ENCODE results near the gene ZSWIM8. TPM values are rescaled to one million over a fixed set of nuclear protein-coding genes. Genes with fewer than 3 reads are reported as not detected.

ZSWIM8 gene
- total and polyA plus RNA-seq, 10 of the 15 experiments (the other 5 are each of a cell fraction or from before 2014, with no cell fraction given), result 7.8 to 47.1 (median 23.6) TPM

- TF ChIP-seq ZNF592 (IDR thresholded peaks at IDR 0.05) (peak; percentile 67; the same call in 1 of the 2 replicates), SRF (IDR thresholded peaks at IDR 0.05; ENCODE audit: low read depth in 2 of 2, low read length in 2 of 2) (peak in 1 of 2 experiments; percentile 56; a peak in 1 of 4 replicates), CREM (IDR thresholded peaks at IDR 0.05; ENCODE audit: low read depth) (peak; percentile 96), ZNF207 (IDR thresholded peaks at IDR 0.05; ENCODE audit: borderline replicate concordance) (no peak), RBBP5 (conservative IDR thresholded peaks at IDR 0.05) (no peak), LARP7 (IDR thresholded peaks at IDR 0.05) (peak; percentile 17; the same call in 1 of the 2 replicates), TCF12 (IDR thresholded peaks at IDR 0.05; ENCODE audit: low read depth, low read length) (0 out of 2 replicates have a peak, but pooled peaks have one; percentile 42), NBN (IDR thresholded peaks at IDR 0.05) (peak; percentile 96), GABPA (IDR thresholded peaks at IDR 0.05; ENCODE audit: low read depth) (peak; percentile 91), CBX3 (IDR thresholded peaks at IDR 0.05; ENCODE audit: borderline replicate concordance, low read depth) (no peak), ZBTB4 (CRISPR knock-in tag; IDR thresholded peaks at IDR 0.05) (no peak), CBX5 (IDR thresholded peaks at IDR 0.05; ENCODE audit: low read depth) (no peak), USF2 (IDR thresholded peaks at IDR 0.05; ENCODE audit: borderline replicate concordance, low read depth, low read length) (no peak), EZH2 (IDR thresholded peaks at IDR 0.05; ENCODE audit: borderline replicate concordance, control insufficient read depth, low read depth, low read length) (no peak), HDGF (IDR thresholded peaks at IDR 0.05) (peak; percentile 65), KDM1A (IDR thresholded peaks at IDR 0.05; ENCODE audit: borderline replicate concordance) (no peak), SKIL (IDR thresholded peaks at IDR 0.05; ENCODE audit: low read depth, poor library complexity, severe bottlenecking) (peak; percentile 21)
Observed at GRCh38 chr10:73743905-73744663, 41.3 kb upstream of the ZSWIM8 start, which contains the start of gene SEC24C (continued).

Measured in GM12878 (cell line).